ENCODE measurements around the gene MBD5.

Gene MBD5

DNA sequence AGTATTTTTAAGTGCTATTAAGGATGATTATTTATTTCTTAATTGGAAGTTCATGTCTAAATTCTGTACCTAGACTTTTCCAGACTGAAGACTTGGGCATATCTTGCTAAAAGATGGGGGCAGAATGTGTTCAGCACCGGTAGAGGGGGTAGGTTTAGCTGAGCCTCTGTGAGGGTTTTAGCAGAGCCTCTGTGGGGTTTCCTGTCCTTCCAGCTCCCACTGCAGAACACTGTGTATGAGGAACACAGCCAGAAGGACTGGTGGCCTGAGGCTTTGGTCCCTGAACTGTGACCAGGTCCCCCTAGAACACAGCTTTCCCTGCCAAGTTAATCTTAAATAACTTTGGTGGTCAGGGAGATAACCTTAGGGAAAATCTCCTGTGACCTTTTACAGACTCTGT, 500.3 kb downstream of the MBD5 start:
- TF ChIP-seq GATA3 (IDR thresholded peaks at IDR 0.05; ENCODE audit: low read depth, low read length) (no peak), GATA2 (IDR thresholded peaks at IDR 0.05; ENCODE audit: low read depth, low read length) (no peak)

DNA sequence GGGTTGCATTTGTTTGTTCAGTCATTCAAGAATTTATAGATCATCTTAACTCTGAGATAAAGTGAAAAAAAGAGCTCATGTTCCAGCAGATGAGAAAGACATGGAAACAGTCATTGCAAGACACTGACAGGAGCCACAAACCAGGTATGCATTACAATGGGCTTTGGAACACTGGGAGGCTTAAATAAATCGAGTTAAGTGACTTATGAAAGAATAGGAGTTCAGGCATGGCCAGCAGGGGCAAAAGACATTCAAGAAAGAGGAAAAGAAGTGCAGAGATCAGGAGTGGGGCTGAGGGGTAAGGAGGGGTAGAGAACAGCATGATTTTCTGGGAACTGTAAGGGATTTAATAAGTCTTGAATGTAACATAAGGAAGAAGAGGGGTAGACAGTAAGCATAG, 502.4 kb downstream of the MBD5 start:
- no peak for TF ChIP-seq GATA3 (IDR thresholded peaks at IDR 0.05; ENCODE audit: low read depth, low read length)

DNA sequence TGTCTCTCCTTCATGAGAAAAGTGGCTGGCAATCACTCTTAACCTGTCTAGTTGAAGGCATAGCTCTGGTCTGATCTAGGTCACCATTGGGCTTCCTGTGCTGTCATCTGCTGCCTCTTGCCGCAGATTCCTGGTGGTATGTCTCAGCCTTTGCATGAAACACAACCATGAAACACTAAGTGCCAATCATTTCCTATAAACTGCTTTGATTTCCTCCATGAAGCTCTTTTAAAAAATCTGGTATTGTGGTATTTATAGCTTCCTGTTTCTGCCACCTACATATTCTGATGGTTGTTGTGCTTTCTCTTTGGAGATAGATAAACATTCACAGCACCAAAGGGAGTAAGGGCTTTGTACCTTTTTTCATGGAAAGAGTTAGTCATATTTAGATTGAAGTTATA, 503.6 kb downstream of the MBD5 start:
- no peak for TF ChIP-seq GATA3 (IDR thresholded peaks at IDR 0.05; ENCODE audit: low read depth, low read length)
- no peak for TF ChIP-seq GATA2 (IDR thresholded peaks at IDR 0.05; ENCODE audit: low read depth, low read length)

DNA sequence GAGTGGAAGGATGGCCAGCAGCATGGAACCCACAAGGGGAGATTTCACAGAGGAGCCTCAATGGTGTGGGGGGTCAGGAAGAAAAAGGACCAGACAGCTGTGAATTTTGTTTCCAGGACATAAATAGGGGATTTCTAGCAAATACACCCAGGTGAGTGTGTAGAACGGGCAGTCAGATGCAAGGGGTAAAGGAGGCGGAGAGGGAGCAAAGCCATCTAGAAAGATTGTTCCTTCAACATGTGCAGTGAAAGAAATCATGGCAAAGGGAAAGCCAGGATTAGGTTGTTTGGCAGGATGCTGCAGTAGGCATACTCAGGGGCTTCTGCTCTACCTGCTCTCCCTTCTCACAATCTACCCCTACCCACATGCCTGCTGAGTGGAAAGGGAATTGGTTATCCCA, 504.2 kb downstream of the MBD5 start:
- TF ChIP-seq GATA2 (IDR thresholded peaks at IDR 0.05; ENCODE audit: low read depth, low read length) (no peak), GATA3 (IDR thresholded peaks at IDR 0.05; ENCODE audit: low read depth, low read length) (no peak)

DNA sequence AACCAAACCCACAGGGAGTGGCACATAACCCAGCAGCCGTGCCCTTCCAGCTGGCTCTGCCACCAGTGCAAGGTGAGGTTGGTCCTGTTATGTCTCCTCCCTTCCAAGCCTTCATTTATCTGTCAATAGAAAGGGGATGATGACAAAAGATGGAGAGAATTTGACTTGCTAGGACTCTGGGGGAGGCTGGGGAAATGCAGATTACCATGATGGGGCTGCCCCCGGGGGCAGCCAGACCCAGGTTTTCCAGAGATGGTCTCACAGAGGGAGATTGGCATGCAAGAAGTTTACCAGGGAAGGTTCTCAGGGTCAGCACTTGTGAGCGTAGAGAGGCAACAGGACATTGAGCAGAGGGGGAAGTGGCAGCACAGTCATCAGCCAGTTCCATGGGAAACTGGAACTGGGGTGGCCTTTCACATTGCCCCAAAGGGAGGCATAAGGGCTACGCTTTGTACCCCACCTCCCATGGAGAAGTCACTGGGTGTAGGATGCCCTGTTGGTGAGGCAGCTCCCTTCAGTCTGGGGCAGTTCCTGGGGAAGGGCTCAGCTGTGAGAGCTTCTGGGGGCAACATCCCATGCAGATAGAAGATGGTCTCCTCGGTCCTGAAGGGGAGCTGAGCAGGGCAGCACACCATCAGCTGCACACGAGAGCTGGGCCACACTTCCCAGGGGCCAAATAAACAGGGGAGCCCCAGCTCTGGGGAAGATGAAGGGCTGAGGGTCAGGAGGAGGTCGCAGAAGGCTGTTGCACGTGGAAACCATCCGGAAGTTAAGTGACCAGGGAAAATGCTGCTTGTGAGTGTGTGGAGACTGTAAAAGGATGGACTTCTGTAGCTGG, 505.8 kb downstream of the MBD5 start:
- no peak for TF ChIP-seq GATA3 (IDR thresholded peaks at IDR 0.05; ENCODE audit: low read depth, low read length)

DNA sequence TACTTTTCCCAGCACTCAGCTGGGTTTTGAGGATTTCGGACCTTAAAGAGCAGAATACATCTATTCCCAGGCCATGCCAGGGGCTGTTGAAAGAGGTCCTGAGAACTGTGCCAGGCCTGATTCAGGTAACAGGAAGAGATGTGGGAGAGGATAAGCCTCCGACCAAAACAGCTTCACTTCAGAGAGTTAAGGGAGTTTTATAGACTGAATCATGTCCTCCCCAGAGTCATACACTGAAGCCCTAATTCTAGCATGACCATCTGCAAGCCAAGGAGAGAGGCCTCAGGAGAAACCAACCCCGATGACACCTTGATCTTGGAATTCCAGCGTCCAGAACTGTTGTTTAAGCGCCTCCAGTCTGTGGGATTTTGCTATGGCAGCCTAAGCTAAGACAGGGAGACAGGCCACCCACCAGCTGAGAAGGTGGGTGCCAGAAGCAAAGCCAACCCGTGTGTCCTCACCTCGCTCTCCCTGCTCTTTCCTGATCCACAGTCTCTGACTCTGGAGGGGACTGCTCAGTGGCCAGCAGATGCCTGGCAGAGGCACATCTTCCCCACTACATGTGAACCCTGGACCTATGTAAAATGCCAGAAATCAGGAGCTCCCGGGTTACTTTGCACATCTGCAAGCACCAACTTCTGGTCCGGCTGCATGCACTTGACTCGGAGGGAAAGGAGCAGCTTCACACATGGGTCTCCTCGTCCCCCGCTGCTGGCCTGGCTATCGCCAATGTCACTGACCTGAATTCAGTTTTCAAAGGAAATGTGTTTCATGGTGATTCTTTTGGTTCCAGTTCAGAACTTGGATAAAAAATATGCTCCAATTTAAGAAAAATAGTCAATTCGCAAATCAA, 506.8 kb downstream of the MBD5 start:
- TF ChIP-seq GATA3 (IDR thresholded peaks at IDR 0.05; ENCODE audit: low read depth, low read length) (no peak), GATA2 (IDR thresholded peaks at IDR 0.05; ENCODE audit: low read depth, low read length) (no peak)

DNA sequence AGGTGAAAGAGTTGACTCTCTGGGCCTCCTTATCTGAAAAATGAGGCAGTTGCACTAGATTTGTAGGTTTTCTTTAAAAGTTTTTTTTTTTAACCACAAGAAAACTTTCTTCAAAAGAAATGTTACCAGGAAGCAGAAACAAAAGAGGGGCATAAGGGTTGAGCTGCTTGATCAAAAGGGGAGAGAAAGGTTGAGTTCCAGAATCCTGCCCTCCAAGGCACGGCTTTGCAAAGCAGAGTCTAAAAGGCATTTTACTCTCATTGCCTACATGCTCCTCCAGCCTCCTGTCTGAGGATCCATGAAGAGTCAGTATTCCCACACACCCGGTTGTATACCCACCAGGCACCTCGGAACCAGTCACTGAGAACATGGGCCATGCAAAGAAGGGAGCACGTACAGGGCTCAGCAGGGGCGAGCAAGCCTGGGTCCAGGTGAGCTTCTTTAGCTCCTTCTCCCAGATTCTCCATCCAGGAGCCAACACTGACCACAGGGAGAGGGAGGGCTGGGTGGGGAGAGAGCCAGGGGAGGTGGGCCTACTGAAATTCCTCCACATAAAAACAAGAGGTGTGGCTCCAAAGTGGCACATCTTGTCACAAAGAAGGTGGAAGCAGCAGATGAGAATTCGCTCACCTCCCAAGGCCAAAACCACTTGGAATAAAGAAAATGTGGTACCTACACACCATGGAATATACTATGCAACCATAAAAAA, 507.6 kb downstream of the MBD5 start:
- no peak for TF ChIP-seq GATA2 (IDR thresholded peaks at IDR 0.05; ENCODE audit: low read depth, low read length)
- no peak for TF ChIP-seq GATA3 (IDR thresholded peaks at IDR 0.05; ENCODE audit: low read depth, low read length)

DNA sequence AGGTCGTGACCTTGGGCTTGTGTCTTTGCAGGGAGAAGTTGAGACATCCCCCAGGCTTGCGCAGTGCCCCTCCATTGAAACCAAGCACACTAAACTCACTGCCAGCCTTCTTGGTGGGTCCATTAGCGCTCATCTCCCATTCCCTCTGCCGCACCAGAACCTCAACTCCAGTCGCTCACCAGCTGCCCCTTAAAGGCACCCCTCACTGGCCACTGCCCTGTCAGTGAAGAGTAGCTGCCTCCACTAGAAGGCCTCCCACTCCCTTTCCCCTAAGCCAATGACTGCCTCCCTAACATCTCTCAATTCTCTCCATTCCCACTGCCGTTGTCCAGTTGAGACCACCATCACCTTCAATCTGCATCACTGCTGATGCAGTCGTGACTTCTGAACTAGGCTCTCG, 508.9 kb downstream of the MBD5 start:
- TF ChIP-seq GATA2 (IDR thresholded peaks at IDR 0.05; ENCODE audit: low read depth, low read length): no peak
- no peak for TF ChIP-seq GATA3 (IDR thresholded peaks at IDR 0.05; ENCODE audit: low read depth, low read length)

DNA sequence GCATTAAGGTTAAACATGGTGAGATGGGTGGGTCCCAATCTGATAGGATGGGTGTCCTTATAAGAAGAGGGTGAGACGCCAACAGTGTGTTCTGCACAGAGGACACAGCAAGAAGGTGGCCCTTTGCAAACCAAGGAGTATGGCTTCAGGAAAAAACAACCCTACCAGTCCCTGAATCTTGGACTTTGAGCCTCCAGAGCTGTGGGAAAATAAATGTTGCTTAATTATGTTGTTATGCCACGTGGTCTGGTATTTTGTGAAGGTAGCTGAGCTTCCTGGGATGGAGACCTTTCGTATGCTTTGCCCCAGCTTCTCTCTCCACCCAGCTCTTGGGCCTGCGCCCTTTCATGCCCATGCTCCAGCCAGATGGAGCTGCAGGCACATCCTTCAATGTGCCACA, 509.5 kb downstream of the MBD5 start:
- no peak for TF ChIP-seq GATA3 (IDR thresholded peaks at IDR 0.05; ENCODE audit: low read depth, low read length)
- TF ChIP-seq GATA2 (IDR thresholded peaks at IDR 0.05; ENCODE audit: low read depth, low read length): no peak

DNA sequence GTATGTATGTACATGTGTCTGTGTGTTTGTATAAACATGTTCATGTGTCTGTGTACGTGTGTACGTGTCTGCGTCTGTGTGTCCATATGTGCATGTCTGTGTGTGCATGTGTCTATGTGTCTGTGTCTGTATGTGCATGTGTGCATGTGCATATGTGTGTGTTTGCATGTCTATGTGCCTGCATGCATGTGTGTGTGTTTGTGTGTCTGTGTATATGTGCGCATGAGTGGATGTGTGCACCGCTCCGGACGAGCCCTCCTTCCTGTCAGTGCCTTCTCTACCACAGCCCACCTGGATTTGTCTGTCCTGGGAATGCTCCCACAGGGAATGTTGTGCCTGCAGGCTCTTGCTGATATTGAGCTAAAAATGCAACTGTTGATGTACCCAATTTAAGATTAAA, 510.3 kb downstream of the MBD5 start:
- TF ChIP-seq GATA3 (IDR thresholded peaks at IDR 0.05; ENCODE audit: low read depth, low read length): no peak
- TF ChIP-seq GATA2 (IDR thresholded peaks at IDR 0.05; ENCODE audit: low read depth, low read length): no peak

DNA sequence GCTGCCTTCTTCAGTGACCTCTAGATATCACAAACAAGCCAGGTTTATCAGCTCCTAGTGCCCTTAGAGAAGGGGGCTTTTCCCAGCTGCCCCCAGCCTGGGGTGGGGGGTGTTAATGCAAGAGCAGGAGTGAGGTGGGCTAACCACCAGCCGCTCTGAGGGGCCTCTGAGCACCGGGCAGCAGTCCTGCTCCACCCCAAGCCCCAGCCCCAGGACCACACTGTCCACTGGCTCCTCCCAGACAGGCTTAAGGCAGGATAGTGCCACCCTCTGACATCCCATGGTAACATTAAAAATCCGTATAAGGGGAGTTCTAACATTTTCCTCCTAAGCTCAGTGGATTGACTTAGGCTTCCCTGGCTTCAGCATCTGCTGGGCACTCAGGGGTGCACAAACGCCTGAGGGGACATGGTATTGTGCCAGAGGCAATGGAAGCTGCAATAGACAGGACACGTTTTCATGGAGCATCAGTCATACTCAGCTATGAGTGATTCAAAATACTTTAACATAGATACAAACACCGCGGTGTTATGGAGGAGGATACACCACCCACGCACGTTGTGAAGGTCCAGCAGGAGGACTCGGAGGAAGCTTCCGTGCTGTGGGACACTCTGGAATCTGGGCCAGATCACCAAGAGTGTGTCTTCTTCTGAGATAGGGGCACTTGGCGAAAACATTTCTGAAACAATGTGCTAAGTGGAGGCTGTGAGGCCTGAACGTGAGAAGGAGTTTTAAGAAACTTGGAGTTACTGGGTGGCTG, 511.0 kb downstream of the MBD5 start:
- TF ChIP-seq GATA3 (IDR thresholded peaks at IDR 0.05; ENCODE audit: low read depth, low read length) (no peak), GATA2 (IDR thresholded peaks at IDR 0.05; ENCODE audit: low read depth, low read length) (no peak)

DNA sequence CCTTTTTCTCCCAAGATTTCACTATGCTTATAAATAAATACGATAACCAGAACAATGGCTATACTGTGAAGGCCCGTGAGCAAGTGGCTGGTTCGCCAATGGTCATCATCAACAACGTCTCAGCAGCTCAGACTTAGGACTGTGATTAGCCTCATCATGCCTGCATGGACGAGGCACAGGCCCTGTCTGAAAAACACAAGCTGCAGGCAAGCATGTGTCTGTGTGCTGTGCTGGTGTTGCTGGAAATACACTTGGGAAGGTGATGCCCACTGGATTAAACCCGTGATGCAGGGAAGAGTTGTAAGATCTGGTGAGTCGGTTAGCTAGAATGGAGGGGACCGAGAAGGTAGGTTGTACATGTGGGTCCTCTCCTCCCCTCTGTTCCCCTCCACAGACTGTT, 512.1 kb downstream of the MBD5 start:
- TF ChIP-seq GATA3 (IDR thresholded peaks at IDR 0.05; ENCODE audit: low read depth, low read length) (no peak), GATA2 (IDR thresholded peaks at IDR 0.05; ENCODE audit: low read depth, low read length) (no peak)

DNA sequence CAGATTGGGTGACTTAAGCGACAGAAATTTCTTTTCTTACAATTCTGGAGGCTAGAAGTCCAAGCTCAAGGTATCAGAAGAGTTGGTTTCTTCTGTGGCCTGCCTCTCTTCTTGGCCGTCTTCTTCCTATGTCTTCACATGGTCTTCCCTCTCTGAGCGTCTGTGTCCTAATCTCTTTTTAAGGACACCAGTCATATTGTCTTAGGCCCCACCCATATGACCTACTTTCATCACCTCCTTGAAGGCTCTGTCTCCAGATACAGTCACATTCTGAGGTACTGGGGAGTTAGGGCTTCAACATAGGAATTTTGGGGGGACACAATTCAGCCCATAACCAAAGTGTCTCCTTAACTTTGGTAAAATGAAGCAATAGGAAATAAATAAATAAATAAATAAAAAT, 512.8 kb downstream of the MBD5 start:
- TF ChIP-seq GATA3 (IDR thresholded peaks at IDR 0.05; ENCODE audit: low read depth, low read length): no peak
- no peak for TF ChIP-seq GATA2 (IDR thresholded peaks at IDR 0.05; ENCODE audit: low read depth, low read length)

All from SH-SY5Y (cell line).